Sciatic nerve (tissue), 2 donors: Measurements from ENCODE around the gene IGF2. TPM values are rescaled to one million over a fixed set of nuclear protein-coding genes. Genes with fewer than 3 reads are reported as not detected.
A peak's percentile ranks its signal among the peaks of the same experiment; 100 is the strongest.

ENCODE experiments used
- ATAC-seq: fragments of 200-7000 bp; cut with Tn5 transposase; one replicate; pipeline ENCODE4 v1.9.1; 2020; ENCODE audit warnings: mild to moderate bottlenecking, moderate library complexity
- DNase-seq: peaks from one replicate; pipeline ENCODE4 v3.0.0-alpha.2; 2020; ENCODE audit warnings: low spot score
- intact Hi-C: fragments of 100-400 bp; cut with DNase I; formaldehyde crosslinking; loops from one replicate; pipeline ENCODE4 v1.14.2; 2022
- total RNA-seq: library from RNA; stranded (reverse); fragmentation: NEBNext Ultra II Directional; extraction: Animal tissue kit (Norgen Biotek cat#: 25700); gene quantifications from one replicate; pipeline ENCODE4 v1.2.1, GENCODE V29; 2021
- donor health status: DM: no; HTN: no; CAD: no.
- donor health status: DM: no; HTN: no; CAD: no.

IGF2 gene
- total RNA-seq, 1 donor from 2014 or later, result 473 TPM

DNA sequence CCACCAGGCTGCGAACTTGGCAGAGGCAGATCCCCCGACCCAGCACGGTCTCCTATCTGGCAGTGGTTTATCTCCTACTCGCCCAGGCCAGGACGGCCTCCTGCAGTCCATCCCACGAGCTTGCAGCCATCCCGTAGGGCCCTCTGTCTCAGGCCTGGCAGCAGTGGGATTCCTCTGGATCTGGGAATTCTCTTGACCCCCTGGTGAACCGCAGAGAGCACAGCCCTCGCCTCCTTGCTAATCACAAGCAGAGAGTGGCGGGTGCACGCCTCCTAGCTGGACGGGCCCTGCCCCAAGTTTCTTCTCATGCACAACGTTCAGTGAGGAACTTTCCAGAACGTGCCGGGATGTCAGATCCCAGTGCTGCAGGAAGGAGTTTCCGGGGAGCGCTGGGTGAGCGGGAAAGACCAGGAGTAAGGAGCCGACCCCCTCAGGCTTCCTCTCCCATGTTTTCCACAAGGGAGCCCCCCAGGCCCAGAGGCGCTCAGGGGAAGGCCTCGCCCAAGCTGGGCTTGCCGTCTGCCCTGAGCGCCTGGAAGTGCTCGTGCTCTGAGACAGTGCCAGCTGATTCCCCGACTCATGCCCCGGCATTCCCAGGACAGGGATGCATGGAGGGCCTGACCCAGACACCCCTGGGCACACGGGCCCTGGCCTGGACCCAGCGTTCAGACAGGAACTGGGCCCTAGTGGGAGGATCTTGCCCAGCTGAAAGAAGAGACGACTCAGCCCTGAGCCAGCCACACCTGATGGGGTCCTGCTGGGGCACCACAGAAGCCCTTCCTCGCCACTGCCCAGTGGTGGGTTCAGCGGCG lies 24.6 kb downstream of the IGF2 start:
- no peak for ATAC-seq
- intact Hi-C loops, result no loop called here

DNA sequence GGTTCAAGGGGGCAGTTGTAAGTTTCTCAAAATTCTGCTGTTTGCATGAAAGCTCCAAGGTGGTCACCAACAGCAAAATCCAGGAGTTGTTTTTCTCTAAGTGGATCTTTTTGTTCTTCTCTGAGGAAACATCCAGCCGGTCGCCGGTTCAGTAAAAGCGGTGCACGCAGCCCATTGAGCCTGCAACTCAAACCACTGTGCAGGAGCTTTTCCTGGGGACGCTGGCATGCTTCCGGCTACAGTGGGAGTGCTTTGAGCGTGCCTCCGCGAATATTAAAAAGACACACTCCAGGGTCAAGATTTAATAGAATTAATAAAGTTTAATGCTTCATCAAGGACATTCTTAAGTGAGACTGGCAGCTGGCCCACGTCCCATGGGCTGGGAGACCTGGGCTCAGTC lies 25.4 kb downstream of the IGF2 start:
- intact Hi-C loops, result no loop called here
- no peak for ATAC-seq
- no peak for DNase-seq

More for the DNA sequence above, 24.6 kb downstream of the IGF2 start:
- no peak for DNase-seq

GRCh38 chr11:2110521-2110920 lies 28.7 kb downstream of the IGF2 start:
- DNase-seq, result no peak
- intact Hi-C loops, result no loop called here
- ATAC-seq, result no peak

DNA sequence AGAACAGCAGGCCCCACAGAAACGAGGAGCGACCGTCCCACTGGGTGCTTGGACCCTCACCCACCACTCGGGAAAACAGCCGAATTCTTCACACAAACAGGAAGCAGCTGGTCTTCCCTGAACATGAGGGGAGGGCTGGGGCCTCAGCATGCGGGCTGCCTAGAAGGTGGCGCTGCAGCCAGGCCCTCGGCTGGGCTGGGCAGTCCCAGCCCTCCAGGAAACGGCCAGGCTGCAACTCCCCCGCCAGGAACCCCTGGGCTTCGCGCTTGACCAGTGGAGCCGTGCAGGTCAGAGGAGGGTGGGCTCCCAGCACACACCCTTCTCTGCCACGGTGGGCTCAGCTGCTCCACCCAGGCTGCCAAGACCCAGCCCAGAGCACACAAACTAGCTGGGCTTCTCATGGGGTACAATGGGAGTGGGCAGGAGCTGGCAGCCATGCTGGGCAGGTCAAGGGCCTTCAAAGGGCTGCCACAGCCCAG lies 29.6 kb downstream of the IGF2 start:
- ATAC-seq (peak; percentile 49), DNase-seq (no peak)
- intact Hi-C loops, result no loop called here

DNA sequence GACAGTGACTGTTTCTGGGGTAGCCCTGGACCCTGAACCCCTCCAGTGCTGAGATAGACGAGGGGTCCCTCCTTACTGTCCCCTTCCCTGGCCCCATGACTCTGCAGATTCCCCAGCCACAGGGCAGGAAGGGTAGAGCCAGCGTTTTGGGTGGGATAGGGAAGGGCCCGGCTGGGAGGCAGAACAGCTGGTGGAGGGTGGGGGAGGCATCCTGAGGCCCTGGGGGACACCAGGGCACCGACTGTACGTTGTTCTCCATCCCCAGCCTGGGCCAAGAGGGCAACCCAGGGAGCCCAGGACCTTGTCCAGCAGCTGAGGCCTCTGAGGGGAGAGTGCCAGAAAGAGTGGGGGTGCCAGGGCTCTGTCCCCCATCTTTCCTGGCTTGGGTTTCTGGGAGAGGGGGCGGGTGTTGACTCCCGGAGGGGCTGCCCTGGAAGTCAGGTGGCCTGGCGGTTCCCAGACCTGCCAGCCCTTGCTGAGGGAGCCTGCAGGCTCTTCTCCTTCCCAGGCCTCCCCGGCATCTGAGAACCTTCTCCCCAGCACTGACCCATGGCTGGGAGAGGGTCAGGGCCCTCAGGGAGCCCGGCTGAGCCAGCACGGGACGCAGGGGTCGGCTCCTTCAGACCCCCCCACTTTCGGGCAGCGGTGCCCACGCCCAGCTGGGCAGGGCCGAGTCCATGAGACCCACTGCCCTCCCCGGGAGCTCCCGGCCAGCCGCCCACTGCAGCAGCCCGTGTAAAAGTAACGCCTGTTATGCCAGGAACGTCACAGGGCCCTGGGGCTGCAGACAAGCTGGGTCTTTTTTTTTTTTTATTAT lies 30.3 kb downstream of the IGF2 start:
- peak; percentile 48 for ATAC-seq
- DNase-seq, result no peak
- intact Hi-C loops, result no loop called here

DNA sequence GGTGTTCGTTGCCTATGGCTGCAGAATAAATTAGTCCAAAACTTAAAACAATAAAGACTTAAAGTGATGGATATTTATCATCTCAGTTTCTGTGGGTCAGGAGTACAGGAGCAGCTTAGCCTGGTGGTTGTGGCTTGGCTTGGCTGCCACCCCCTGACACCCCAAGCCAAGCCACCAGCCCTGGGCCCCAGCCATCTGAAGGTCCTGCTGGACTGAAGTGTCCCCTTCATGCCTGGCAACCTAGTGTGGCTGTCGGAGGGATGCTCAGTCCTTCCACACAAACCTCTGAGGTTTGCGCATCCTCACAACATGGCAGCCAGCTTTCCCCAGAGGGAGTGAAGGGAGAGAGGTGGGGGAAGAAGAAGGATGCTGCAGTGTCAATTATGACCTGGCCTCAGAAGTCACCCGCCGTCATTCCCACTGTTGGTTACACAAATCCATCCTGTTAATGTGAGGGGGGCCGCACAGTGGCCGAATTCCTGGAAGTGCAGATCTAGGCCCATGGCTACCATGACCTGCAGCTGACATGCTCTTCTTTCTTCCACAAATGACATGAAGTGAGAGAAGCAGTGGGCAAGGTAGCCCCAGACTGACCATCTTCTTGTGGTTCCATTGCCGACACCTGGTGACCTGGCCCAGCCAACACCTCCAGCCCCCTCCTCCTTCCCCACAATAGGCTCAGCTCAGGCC lies 31.1 kb downstream of the IGF2 start:
- intact Hi-C loops, result no loop called here
- no peak for DNase-seq
- ATAC-seq, result no peak

- intact Hi-C loops, result no loop called here
- ATAC-seq, result no peak
- no peak for DNase-seq
Observed at GRCh38 chr11:2107521-2107920, 31.7 kb downstream of the IGF2 start.

- DNase-seq (no peak), ATAC-seq (no peak)
- intact Hi-C loops, result no loop called here
Observed at GRCh38 chr11:2106583-2107209, 32.5 kb downstream of the IGF2 start.

DNA sequence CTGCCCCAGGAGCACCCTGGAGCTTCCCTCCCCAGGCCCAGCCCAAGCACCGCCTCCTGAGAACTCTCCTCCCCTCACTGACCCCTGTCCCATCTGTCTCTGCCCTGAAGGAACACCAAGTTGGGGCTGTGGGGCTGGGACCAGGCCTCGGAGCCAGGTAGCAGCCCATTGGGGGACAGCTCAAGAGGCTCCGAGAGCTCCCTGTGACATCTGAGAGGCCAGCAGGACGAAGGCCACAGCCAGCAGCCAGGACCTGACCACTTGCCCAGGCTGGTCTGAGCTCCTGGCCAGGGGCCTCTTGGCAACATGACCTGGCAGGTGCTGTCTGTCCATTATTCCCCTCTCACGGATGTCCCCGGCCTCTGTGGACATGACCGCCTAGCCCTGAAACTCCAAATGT lies 33.7 kb downstream of the IGF2 start:
- DNase-seq (no peak), ATAC-seq (no peak)
- intact Hi-C loops, result no loop called here

DNA sequence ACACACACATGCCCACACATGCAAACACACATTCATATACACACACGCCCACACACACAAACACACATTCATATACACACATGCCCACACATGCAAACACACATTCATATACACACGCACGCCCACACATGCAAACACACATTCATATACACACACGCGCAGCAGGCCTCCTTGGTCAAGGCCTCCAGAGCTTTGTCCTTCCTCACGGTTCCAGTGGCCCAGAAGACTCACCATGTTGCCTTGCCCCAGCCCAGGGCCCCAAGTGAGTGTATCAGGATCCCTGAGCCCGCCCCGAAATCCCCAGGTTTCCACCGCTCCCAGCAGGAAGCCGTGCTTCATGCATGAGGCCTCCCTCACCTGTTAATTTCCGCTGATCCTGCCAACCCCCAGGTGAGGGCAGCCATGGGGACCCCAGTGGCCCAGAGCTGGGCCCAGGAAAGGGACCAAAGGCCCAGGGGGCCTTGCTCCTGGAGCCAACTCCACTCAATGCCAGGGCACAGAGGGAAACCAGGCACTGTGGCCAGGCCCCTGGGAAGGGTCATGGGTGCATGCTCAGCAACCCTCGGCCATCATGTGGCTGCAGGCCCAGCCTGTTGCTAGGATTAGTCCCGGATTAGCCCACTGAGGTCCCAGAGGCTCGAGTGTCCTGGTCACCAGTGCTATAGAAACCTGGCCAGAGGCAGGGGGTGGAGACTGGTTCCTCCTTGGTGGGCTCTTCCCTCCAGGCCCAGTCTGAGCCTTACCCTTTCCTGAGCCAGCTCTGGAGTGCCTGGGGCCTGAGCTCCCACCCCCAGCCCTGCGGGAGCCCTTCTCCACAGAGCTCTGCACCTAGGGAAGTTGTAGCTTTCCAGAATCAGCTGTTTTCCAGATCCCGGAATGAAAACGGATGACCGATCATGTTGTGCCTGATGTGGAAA lies 34.4 kb downstream of the IGF2 start:
- DNase-seq, result no peak
- intact Hi-C loops, result no loop called here

DNA sequence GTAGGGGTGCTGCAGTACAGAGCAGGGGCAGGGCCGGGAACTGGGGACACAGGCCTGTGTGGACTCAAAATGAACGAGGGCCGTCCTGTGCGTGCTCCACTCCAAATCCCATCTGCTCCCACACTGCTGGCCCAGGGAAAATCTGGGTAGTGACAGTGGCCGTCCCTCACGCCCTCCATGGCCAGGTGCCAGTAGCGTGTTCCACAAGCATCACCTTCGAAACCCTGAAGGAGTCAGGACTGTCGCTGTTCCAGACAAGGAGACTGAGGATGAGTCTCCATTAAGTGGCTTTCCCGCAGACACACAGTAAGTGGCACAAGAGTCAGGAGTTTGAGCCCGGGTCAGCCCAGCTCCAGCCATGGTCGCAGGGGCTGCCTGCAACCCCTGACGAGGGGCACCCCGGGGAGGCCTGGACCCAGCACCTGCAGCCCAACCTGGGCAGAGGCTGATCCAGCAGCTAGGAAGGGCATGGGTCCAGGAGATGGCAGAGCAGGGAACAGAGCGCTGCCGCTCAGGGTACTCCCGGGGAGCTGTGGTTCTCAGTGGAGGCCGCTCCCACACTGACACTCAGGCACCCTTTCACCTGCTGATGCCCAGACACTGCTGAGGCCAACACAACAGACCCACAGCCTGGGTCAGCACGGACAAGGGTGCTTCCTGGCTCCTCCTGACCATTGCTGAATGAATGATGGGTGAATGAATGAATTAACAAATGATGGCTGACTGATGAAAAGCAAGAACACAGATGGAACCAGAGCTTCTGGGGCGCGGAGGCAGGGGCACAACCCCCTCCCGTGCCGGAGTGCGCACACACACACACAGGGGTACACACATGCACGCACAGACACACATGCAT lies 35.3 kb downstream of the IGF2 start:
- ATAC-seq (no peak), DNase-seq (peak; percentile 50)
- intact Hi-C loops, result no loop called here

More for the DNA sequence above, 34.4 kb downstream of the IGF2 start:
- no peak for ATAC-seq

- DNase-seq, result no peak
Observed at GRCh38 chr11:2102883-2103213, 36.3 kb downstream of the IGF2 start.

DNA sequence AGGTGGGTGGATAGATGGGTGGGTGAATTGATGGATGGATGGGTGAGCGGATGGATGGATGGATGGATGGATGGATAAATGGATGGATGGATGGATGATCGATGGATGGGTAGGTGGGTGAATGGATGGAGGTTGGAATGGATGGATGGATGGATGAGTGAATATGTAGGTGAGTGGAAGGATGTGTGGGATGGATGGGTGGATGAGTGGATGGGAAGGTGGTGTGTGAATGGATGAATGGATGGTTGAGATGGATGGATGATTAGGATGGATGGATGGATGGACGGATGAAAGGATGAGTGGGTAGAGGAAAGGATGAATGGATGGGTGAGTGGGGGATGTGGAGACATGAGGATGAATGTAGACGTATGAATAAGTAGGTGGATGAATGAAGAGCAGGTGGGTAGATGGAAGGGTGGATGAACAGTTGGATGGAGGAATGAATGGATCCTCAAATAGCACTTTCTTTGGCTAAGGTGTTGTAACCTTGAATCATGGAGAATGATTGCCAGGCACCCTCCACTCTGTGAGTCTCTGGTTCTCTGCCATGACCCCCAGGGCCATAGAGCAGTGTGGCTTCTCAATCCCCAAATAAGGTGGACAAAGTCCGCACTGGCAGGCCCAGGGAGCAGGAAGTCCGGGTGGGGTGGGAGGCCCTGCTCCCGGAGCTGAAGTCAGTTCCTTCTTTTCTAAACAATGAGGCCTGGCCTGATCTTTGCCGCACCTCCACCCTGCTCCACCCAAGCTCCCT lies 36.9 kb downstream of the IGF2 start:
- no peak for ATAC-seq
- DNase-seq, result no peak
- intact Hi-C loops, result no loop called here

More at GRCh38 chr11:2102883-2103213, 36.3 kb downstream of the IGF2 start:
- no peak for ATAC-seq
- intact Hi-C loops, result no loop called here

GRCh38 chr11:2101171-2101675 lies 38.0 kb downstream of the IGF2 start:
- DNase-seq, result no peak
- intact Hi-C loops, result no loop called here
- ATAC-seq, result no peak

- intact Hi-C loops, result no loop called here
- ATAC-seq, result no peak
- peak; percentile 35 for DNase-seq
Observed at GRCh38 chr11:2100361-2101170, 38.6 kb downstream of the IGF2 start.
